Measurements from ENCODE around the gene PLCL2. TPM values are rescaled to one million over a fixed set of nuclear protein-coding genes. Genes with fewer than 3 reads are reported as not detected.

PLCL2 gene
- total RNA-seq, 2 donors from 2014 or later: 13.7 to 25.7 TPM

- Histone ChIP-seq H3K27me3 (no peaks in the 10 kb centered on the region), H3K9me3 (no peaks in the 10 kb centered on the region), H3K4me3 (no peak overlapping the region), H3K4me1 (peaks cover 10% of the 10 kb centered on the region), H3K36me3 (replicated peaks in 1 of 2; ENCODE audit: insufficient read depth in 1 of 2, low read depth in 2 of 2) (no peaks in the 10 kb centered on the region), H3K27ac (no peak overlapping the region)
- TF ChIP-seq POLR2A (IDR thresholded peaks at IDR 0.05): no peak
- TF ChIP-seq, protein P1, sequence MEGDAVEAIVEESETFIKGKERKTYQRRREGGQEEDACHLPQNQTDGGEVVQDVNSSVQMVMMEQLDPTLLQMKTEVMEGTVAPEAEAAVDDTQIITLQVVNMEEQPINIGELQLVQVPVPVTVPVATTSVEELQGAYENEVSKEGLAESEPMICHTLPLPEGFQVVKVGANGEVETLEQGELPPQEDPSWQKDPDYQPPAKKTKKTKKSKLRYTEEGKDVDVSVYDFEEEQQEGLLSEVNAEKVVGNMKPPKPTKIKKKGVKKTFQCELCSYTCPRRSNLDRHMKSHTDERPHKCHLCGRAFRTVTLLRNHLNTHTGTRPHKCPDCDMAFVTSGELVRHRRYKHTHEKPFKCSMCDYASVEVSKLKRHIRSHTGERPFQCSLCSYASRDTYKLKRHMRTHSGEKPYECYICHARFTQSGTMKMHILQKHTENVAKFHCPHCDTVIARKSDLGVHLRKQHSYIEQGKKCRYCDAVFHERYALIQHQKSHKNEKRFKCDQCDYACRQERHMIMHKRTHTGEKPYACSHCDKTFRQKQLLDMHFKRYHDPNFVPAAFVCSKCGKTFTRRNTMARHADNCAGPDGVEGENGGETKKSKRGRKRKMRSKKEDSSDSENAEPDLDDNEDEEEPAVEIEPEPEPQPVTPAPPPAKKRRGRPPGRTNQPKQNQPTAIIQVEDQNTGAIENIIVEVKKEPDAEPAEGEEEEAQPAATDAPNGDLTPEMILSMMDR (IDR thresholded peaks at IDR 0.05): no peak
- DNase-seq: no peak
- no peak for ATAC-seq
- 46 to 50% methylated on average over 3 of the region's 3 CpGs for WGBS, 2 donors
- intact Hi-C loops (cut with DNase I): no loop called here
Measured at GRCh38 chr3:17030438-17030837, 145.7 kb downstream of the PLCL2 start.

DNA sequence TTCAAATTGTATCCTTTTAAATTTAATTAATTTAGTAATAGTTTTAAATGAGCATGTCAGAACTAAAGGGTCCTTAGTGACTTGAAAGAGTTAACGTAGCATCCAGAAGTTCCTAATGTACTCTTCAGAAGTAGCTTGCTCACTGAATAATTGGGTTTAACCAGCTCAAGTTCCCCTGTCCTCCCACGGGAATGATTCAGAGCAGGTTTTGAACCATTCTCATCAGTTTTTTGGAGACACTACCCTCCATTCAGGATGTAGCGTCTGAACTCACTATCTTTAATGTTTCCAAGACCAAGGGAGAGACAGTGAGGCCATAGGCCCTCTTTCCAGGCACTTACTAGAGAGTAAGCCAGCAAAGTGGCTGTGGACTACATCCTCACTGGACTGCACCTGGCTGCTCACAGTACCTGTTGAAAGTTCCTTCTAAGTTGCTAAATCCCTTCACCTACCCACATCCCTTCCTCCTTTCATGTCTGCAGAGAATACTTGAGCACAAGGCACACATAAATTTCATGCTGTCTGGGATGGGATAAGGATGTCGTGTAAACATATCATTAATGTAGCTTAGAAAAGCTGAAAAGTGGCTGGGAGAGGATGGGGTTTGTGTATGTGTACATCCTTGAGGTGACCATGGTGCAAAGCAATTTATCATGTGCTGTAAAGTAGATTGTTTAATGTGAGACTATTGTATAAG, 146.3 kb downstream of the PLCL2 start:
- TF ChIP-seq, protein P1 (IDR thresholded peaks at IDR 0.05): no peak
- no peak for TF ChIP-seq POLR2A (IDR thresholded peaks at IDR 0.05)
- DNase-seq: no peak
- H3K27ac ChIP-seq: no peak overlapping the region

GRCh38 chr3:17032407-17033034, 147.8 kb downstream of the PLCL2 start:
- intact Hi-C loops (cut with DNase I): no loop called here
- Histone ChIP-seq H3K9me3 (no peaks in the 10 kb centered on the region), H3K36me3 (replicated peaks in 1 of 2; ENCODE audit: insufficient read depth in 1 of 2, low read depth in 2 of 2) (no peaks in the 10 kb centered on the region), H3K27ac (no peak overlapping the region), H3K4me3 (no peak overlapping the region), H3K27me3 (no peaks in the 10 kb centered on the region), H3K4me1 (peaks cover 7% of the 10 kb centered on the region)
- peak in 3 of 4 donors; percentile 26 to 55 (median 44) for DNase-seq
- WGBS, 2 donors: 18 to 26% methylated on average over 3 of the region's 3 CpGs
- TF ChIP-seq POLR2A (IDR thresholded peaks at IDR 0.05): no peak
- TF ChIP-seq, protein P1 (IDR thresholded peaks at IDR 0.05): peak; percentile 62 to 94 (median 85)
- ATAC-seq: peak; percentile 75

More for the DNA sequence above, 146.3 kb downstream of the PLCL2 start:
- Histone ChIP-seq H3K4me1 (peaks cover 10% of the 10 kb centered on the region), H3K9me3 (no peaks in the 10 kb centered on the region), H3K27me3 (no peaks in the 10 kb centered on the region), H3K36me3 (replicated peaks in 1 of 2; ENCODE audit: insufficient read depth in 1 of 2, low read depth in 2 of 2) (no peaks in the 10 kb centered on the region), H3K4me3 (no peak overlapping the region)
- 79 to 80% methylated on average over 4 of the region's 4 CpGs for WGBS, 2 donors
- no peak for ATAC-seq
- intact Hi-C loops (cut with DNase I): no loop called here

- WGBS, 2 donors: 65 to 73% methylated on average over 3 of the region's 3 CpGs
- Histone ChIP-seq H3K36me3 (replicated peaks in 1 of 2; ENCODE audit: insufficient read depth in 1 of 2, low read depth in 2 of 2) (no peaks in the 10 kb centered on the region), H3K4me3 (no peak overlapping the region), H3K9me3 (no peaks in the 10 kb centered on the region), H3K27ac (no peak overlapping the region), H3K4me1 (peaks cover 6% of the 10 kb centered on the region), H3K27me3 (no peaks in the 10 kb centered on the region)
- TF ChIP-seq, protein P1 (IDR thresholded peaks at IDR 0.05): no peak
- no peak for TF ChIP-seq POLR2A (IDR thresholded peaks at IDR 0.05)
- intact Hi-C loops (cut with DNase I): no loop called here
- ATAC-seq: no peak
- DNase-seq: no peak
Measured at GRCh38 chr3:17033516-17034168, 148.9 kb downstream of the PLCL2 start.

All from body of pancreas (tissue), 4 donors.